Measurements from ENCODE around the gene ECHDC1. TPM values are rescaled to one million over a fixed set of nuclear protein-coding genes. Genes with fewer than 3 reads are reported as not detected.

Gene ECHDC1
- total and polyA plus RNA-seq, 2 donors from 2014 or later = 44.4 to 76.7 TPM

DNA sequence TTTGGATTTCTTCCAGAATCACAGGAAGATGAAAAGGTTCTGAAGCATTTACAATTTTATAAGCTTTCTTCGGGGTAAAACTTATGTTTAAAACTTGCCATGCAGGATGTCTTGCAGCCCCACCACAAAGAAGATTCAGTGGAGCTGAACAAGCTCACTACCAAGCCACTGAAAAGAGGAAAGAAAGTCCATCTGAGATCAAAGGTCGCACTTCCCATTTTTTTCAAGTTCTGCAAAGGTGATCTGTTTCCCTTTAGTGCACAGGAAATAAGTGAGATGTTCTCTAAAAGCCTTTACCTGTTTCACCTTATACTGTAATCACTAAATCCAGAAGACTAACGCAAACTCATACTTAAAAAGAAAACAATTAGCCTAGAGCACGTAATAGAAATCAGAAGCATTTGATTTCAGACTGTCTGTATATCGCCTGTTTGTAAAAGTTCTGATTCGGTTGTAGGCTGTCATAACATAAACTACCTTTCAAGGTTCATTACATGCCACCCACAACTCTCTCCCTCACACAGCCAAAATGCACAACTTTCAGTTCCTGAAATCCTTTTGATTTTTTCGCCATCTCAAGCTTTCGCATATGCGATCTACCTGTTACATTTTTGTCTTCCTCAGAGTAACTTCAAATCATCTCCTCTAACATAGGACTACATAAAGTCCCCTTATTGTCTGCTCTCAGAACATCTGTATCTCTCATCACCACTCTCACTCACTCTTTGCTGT, 1.8 kb downstream of the ECHDC1 start:
- Histone ChIP-seq H3K4me3 (ENCODE audit: low read length in 3 of 3) (peak overlapping the region; percentile 96 to 99 (median 98)), H3K9me3 (ENCODE audit: control insufficient read depth in 2 of 3, insufficient read depth in 1 of 3, low read length in 3 of 3) (no peaks in the 10 kb centered on the region), H3K36me3 (ENCODE audit: control insufficient read depth in 2 of 3, insufficient read depth in 3 of 3, low read length in 3 of 3) (no peaks in the 10 kb centered on the region), H3K9ac (ENCODE audit: low read length in 3 of 3) (peak overlapping the region in 1 of 3 donors; percentile 99), H3K27ac (ENCODE audit: low read depth in 2 of 2, low read length in 2 of 2) (no peak overlapping the region), H3K27me3 (ENCODE audit: control insufficient read depth, insufficient read depth, low read length) (no peaks in the 10 kb centered on the region), H3K4me1 (ENCODE audit: control insufficient read depth in 2 of 3, insufficient read depth in 2 of 3, low read depth in 1 of 3, low read length in 3 of 3) (peaks cover 0 to 13% (median 5%) of the 10 kb centered on the region in 3 donors)
- DNase-seq (peak in 2 of 5 donors; percentile 15 to 16), FAIRE-seq (no peak)
- intact Hi-C loops (cut with DNase I) = no loop called here
- TF ChIP-seq CTCF (IDR thresholded peaks at IDR 0.05; ENCODE audit: borderline replicate concordance, extremely low read depth, insufficient read depth) = no peak

GRCh38 chr6:127340171-127340570, 3.2 kb downstream of the ECHDC1 start:
- Histone ChIP-seq H3K27me3 (ENCODE audit: control insufficient read depth, insufficient read depth, low read length) (no peaks in the 10 kb centered on the region), H3K4me1 (ENCODE audit: control insufficient read depth in 2 of 3, insufficient read depth in 2 of 3, low read depth in 1 of 3, low read length in 3 of 3) (peaks cover 0 to 13% (median 5%) of the 10 kb centered on the region in 3 donors), H3K27ac (ENCODE audit: low read depth in 2 of 2, low read length in 2 of 2) (no peak overlapping the region), H3K36me3 (ENCODE audit: control insufficient read depth in 2 of 3, insufficient read depth in 3 of 3, low read length in 3 of 3) (no peaks in the 10 kb centered on the region), H3K9ac (ENCODE audit: low read length in 3 of 3) (no peak overlapping the region), H3K4me3 (ENCODE audit: low read length in 3 of 3) (no peak overlapping the region), H3K9me3 (ENCODE audit: control insufficient read depth in 2 of 3, insufficient read depth in 1 of 3, low read length in 3 of 3) (no peaks in the 10 kb centered on the region)
- intact Hi-C loops (cut with DNase I) = no loop called here
- FAIRE-seq = no peak
- peak in 1 of 5 donors; percentile 1 for DNase-seq
- TF ChIP-seq CTCF (IDR thresholded peaks at IDR 0.05; ENCODE audit: borderline replicate concordance, extremely low read depth, insufficient read depth) = no peak

- H3K36me3 ChIP-seq (ENCODE audit: control insufficient read depth in 2 of 3, insufficient read depth in 3 of 3, low read length in 3 of 3) = no peaks in the 10 kb centered on the region
- no peak overlapping the region for H3K9ac ChIP-seq (ENCODE audit: low read length in 3 of 3)
- H3K9me3 ChIP-seq (ENCODE audit: control insufficient read depth in 2 of 3, insufficient read depth in 1 of 3, low read length in 3 of 3) = no peaks in the 10 kb centered on the region
- FAIRE-seq (no peak), DNase-seq (no peak)
- H3K4me1 ChIP-seq (ENCODE audit: control insufficient read depth in 2 of 3, insufficient read depth in 2 of 3, low read depth in 1 of 3, low read length in 3 of 3) = peaks cover 0 to 13% (median 5%) of the 10 kb centered on the region in 3 donors
- no peaks in the 10 kb centered on the region for H3K27me3 ChIP-seq (ENCODE audit: control insufficient read depth, insufficient read depth, low read length)
- TF ChIP-seq CTCF (IDR thresholded peaks at IDR 0.05; ENCODE audit: borderline replicate concordance, extremely low read depth, insufficient read depth) = no peak
- intact Hi-C loops (cut with DNase I) = no loop called here
- no peak overlapping the region for H3K4me3 ChIP-seq (ENCODE audit: low read length in 3 of 3)
- H3K27ac ChIP-seq (ENCODE audit: low read depth in 2 of 2, low read length in 2 of 2) = no peak overlapping the region
These were observed 4.5 kb downstream of the ECHDC1 start for GRCh38 chr6:127338936-127339335.
